ENCODE data around the gene CYB5B. TPM values are rescaled to one million over a fixed set of nuclear protein-coding genes. Genes with fewer than 3 reads are reported as not detected.

Gene CYB5B
- total RNA-seq, 1 experiment from 2014 or later, result 112 TPM

- H3K27me3 Mint-ChIP-seq (ENCODE audit: insufficient read depth, unreplicated experiment), result no peaks in the 10 kb centered on the region
- H3K9me3 Mint-ChIP-seq (ENCODE audit: unreplicated experiment), result no peaks in the 10 kb centered on the region
- H3K4me1 Mint-ChIP-seq (ENCODE audit: insufficient read depth, unreplicated experiment), result no peaks in the 10 kb centered on the region
- ChIA-PET POLR2A (interaction anchor here (0.7 kb wide), 1 partner anchor 69 kb away, joined by 3 read pairs; no protein-coding TSS in a partner anchor), CTCF (no interaction called here)
- BruUV-seq (replicated peaks), result no TSS peak
- H3K4me3 Mint-ChIP-seq (ENCODE audit: unreplicated experiment), result no peak overlapping the region
- intact Hi-C loops (cut with micrococcal nuclease), result no loop called here
- no peak overlapping the region for H3K27ac Mint-ChIP-seq (ENCODE audit: low read depth, unreplicated experiment)
- no peak for TF ChIP-seq CTCF (IDR thresholded peaks at IDR 0.05; ENCODE audit: unreplicated experiment)
- peaks cover 5% of the 10 kb centered on the region for H3K36me3 Mint-ChIP-seq (ENCODE audit: insufficient read depth, unreplicated experiment)
- DNase-seq (ENCODE audit: unreplicated experiment), result no peak
These were observed 71.4 kb downstream of the CYB5B start for GRCh38 chr16:69495821-69496220.

- H3K27ac Mint-ChIP-seq (ENCODE audit: low read depth, unreplicated experiment), result no peak overlapping the region
- no peak for TF ChIP-seq CTCF (IDR thresholded peaks at IDR 0.05; ENCODE audit: unreplicated experiment)
- no peak for DNase-seq (ENCODE audit: unreplicated experiment)
- peaks cover 5% of the 10 kb centered on the region for H3K36me3 Mint-ChIP-seq (ENCODE audit: insufficient read depth, unreplicated experiment)
- POLR2A ChIA-PET, result interaction anchor here (0.7 kb wide), 1 partner anchor 68 kb away, joined by 3 read pairs; no protein-coding TSS in a partner anchor
- CTCF ChIA-PET, result interaction anchor here (0.5 kb wide), 1 partner anchor 235 kb away, joined by 5 read pairs; no protein-coding TSS in a partner anchor
- H3K4me3 Mint-ChIP-seq (ENCODE audit: unreplicated experiment), result no peak overlapping the region
- no peaks in the 10 kb centered on the region for H3K27me3 Mint-ChIP-seq (ENCODE audit: insufficient read depth, unreplicated experiment)
- no TSS peak for BruUV-seq (replicated peaks)
- H3K9me3 Mint-ChIP-seq (ENCODE audit: unreplicated experiment), result no peaks in the 10 kb centered on the region
- intact Hi-C loops (cut with micrococcal nuclease), result no loop called here
- H3K4me1 Mint-ChIP-seq (ENCODE audit: insufficient read depth, unreplicated experiment), result no peaks in the 10 kb centered on the region
These were observed 72.0 kb downstream of the CYB5B start for GRCh38 chr16:69496376-69496775.

GRCh38 chr16:69496896-69497295 is 72.5 kb downstream of the CYB5B start:
- no peak for DNase-seq (ENCODE audit: unreplicated experiment)
- no peak overlapping the region for H3K27ac Mint-ChIP-seq (ENCODE audit: low read depth, unreplicated experiment)
- intact Hi-C loops (cut with micrococcal nuclease), result no loop called here
- ChIA-PET POLR2A (interaction anchor here (1.0 kb wide), 1 partner anchor 9 kb away, joined by 3 read pairs; no protein-coding TSS in a partner anchor), CTCF (interaction anchor here (0.5 kb wide), 1 partner anchor 235 kb away, joined by 5 read pairs; no protein-coding TSS in a partner anchor)
- no peaks in the 10 kb centered on the region for H3K27me3 Mint-ChIP-seq (ENCODE audit: insufficient read depth, unreplicated experiment)
- no peak for TF ChIP-seq CTCF (IDR thresholded peaks at IDR 0.05; ENCODE audit: unreplicated experiment)
- no peak overlapping the region for H3K4me3 Mint-ChIP-seq (ENCODE audit: unreplicated experiment)
- H3K9me3 Mint-ChIP-seq (ENCODE audit: unreplicated experiment), result no peaks in the 10 kb centered on the region
- no TSS peak for BruUV-seq (replicated peaks)
- peaks cover 5% of the 10 kb centered on the region for H3K36me3 Mint-ChIP-seq (ENCODE audit: insufficient read depth, unreplicated experiment)
- no peaks in the 10 kb centered on the region for H3K4me1 Mint-ChIP-seq (ENCODE audit: insufficient read depth, unreplicated experiment)

- CTCF ChIA-PET, result interaction anchor here (0.6 kb wide), 1 partner anchor 16 kb away, joined by 3 read pairs; no protein-coding TSS in a partner anchor
- H3K36me3 Mint-ChIP-seq (ENCODE audit: insufficient read depth, unreplicated experiment), result peaks cover 5% of the 10 kb centered on the region
- no TSS peak for BruUV-seq (replicated peaks)
- intact Hi-C loops (cut with micrococcal nuclease), result no loop called here
- no peaks in the 10 kb centered on the region for H3K27me3 Mint-ChIP-seq (ENCODE audit: insufficient read depth, unreplicated experiment)
- no peak overlapping the region for H3K4me3 Mint-ChIP-seq (ENCODE audit: unreplicated experiment)
- H3K9me3 Mint-ChIP-seq (ENCODE audit: unreplicated experiment), result no peaks in the 10 kb centered on the region
- no peak for TF ChIP-seq CTCF (IDR thresholded peaks at IDR 0.05; ENCODE audit: unreplicated experiment)
- POLR2A ChIA-PET, result interaction anchor here (0.6 to 1.0 kb wide), 2 partner anchors 8 to 9 kb away, joined by 3 read pairs; no protein-coding TSS in a partner anchor
- no peak for DNase-seq (ENCODE audit: unreplicated experiment)
- no peaks in the 10 kb centered on the region for H3K4me1 Mint-ChIP-seq (ENCODE audit: insufficient read depth, unreplicated experiment)
- no peak overlapping the region for H3K27ac Mint-ChIP-seq (ENCODE audit: low read depth, unreplicated experiment)
These were observed 73.6 kb downstream of the CYB5B start for GRCh38 chr16:69497876-69498596.

Measured in MCF 10A (cell line).